Anterior cingulate cortex (tissue), 58 donors: ENCODE data around the gene ADGRD1.

ENCODE experiments used
- DNase-seq, 58 donors: peaks; one replicate each; lab custom pipeline; 2025; lab: John Stamatoyannopoulos, UW

Gene ADGRD1

GRCh38 chr12:131095826-131096680 is 142.3 kb downstream of the ADGRD1 start:
- no peak for DNase-seq

DNA sequence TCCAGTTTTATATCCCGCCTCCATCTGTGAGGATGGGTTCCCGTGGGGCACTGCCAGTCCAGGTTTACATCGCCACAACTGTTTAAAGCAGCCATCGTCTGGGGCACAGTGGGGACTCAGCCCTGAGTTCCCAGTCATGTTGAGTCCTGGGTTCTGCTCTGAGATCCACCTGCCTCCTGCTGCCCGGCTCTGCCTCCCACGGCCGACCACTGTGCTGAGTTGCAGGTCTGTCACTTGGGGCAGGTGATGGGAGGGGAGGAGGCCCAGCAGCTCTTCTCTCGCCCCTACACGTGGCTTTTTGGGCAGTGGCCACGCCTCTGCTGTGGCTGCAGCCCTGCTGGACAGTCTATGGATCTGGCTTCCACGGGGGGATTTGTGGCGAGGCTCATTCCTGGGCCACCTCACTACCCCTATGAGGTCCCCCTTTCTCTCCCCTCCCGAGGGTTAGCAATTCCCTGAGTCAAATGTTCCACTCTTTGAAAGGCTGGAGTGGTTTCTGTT is 143.0 kb downstream of the ADGRD1 start:
- no peak for DNase-seq

- DNase-seq: peak in 4 of 58 donors; percentile 18 to 40 (median 25)
Measured at GRCh38 chr12:131097202-131098177, 143.8 kb downstream of the ADGRD1 start.

DNA sequence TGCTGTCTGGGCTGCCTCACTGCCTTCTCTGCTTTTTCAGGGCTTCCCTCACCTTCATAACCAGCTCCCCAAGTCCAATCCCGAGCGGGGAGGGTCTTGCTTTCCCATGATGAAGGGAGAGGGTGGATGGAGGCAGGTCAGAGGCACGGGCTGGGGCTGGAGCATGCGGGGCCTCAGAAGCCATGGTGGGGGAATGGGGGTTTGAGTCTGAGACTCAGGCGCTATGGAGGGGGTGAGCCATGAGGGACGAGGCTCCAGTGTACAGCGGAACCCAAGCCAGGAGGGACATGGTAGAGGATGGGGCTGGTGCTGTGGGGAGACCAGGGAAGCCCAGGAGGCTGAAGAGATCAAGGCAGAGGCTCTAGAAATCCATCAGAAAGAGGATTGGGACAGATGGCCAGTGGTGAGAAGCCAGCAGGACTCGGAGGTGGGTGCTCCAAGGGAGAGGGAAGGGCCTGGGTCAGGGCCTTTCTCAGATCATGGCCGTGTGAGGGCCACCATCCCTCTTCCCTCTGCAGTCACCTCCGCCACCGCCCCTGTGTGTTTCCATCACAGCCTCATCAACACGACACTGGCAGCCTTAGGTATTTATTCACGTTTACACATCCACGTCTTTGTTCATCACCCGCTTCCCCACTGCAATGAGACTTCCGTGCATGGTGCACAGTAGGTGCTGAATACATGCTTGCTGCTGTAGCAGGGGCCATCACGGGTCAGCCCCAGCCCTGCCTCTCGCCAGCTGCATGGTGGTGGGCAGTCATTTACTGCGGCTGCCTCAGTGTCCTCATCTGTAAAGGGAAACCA is 144.7 kb downstream of the ADGRD1 start:
- DNase-seq: no peak

- DNase-seq: no peak
Measured at GRCh38 chr12:131100031-131100674, 146.4 kb downstream of the ADGRD1 start.

GRCh38 chr12:131101006-131101405 is 147.3 kb downstream of the ADGRD1 start:
- DNase-seq: no peak

GRCh38 chr12:131101703-131102492 is 148.2 kb downstream of the ADGRD1 start:
- no peak for DNase-seq

- no peak for DNase-seq
Measured at GRCh38 chr12:131102493-131102931, 148.8 kb downstream of the ADGRD1 start.

- DNase-seq: no peak
Measured at GRCh38 chr12:131102991-131103668, 149.4 kb downstream of the ADGRD1 start.

GRCh38 chr12:131103669-131104462 is 150.2 kb downstream of the ADGRD1 start:
- no peak for DNase-seq

DNA sequence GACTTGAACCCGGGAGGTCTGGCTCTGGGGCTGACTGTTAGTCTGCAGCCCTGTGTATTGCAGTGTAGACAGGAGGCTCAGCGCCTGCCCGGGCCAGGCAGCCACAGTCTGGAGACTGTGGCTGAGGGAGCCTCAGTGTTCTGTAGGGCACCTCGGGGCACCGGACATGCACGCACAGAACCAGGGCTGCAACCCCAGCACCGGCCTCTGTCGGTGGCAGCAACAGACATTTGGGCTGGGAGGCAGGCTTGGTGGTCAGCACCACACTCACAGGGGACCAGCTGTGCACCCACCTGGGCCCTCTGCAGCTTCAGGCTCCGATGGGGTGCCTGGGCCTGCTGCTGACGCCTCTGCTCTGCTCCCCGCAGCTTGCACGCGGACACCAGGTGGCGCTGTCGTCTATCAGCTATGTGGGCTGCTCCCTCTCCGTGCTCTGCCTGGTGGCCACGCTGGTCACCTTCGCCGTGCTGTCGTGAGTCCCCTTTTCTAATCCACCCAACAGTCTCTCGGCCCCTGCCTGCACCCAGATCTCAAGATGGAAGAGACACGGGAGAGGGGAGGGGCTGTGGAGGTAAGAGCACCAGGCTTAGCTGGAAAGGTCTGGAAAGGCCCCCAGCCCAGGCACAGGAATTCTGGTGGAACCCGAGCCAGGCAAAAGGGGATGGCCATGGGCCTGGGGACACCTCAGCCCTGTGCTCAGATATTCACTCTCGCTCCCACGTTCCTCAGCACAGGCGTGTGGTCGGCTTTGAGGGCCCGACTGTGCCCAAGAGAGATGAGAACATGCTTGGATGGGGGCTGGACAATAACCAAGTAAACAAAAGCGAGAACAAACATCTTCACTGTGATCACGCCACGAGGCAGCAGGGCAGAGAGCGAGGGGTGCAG is 151.0 kb downstream of the ADGRD1 start:
- DNase-seq: peak in 56 of 58 donors; percentile 28 to 92 (median 76)

DNA sequence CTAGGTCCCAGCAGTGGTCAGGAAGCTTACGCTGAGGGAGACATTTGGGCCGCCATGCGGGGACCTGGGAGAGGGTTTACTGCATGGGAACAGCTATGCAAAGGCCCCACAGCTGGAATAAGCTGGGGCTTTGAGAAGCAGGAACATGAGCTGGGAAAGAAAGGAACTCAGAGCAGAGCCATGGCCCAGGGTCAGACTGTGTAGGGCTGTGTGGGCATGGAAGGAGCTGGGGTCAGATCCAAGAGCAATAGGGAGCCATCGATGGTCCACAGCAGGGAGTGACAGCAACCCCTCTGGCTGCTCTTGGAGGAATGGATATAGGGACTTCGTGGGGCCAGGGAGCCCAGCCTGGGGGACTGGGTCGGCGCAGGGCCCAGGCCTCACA is 151.6 kb downstream of the ADGRD1 start:
- DNase-seq: no peak

- peak in 33 of 58 donors; percentile 9 to 72 (median 42) for DNase-seq
Measured at GRCh38 chr12:131105736-131106348, 152.1 kb downstream of the ADGRD1 start.

- DNase-seq: no peak
Measured at GRCh38 chr12:131106349-131106941, 152.7 kb downstream of the ADGRD1 start.

- no peak for DNase-seq
Measured at GRCh38 chr12:131108177-131108955, 154.7 kb downstream of the ADGRD1 start.
